Heart right ventricle (tissue), 16 donors: ENCODE data around the gene ASB10. TPM values are rescaled to one million over a fixed set of nuclear protein-coding genes. Genes with fewer than 3 reads are reported as not detected.

ENCODE experiments used
- ATAC-seq, 8 donors: fragments of 200-7000 bp; cut with Tn5 transposase; one replicate each; pipeline ENCODE4 v1.9.1; 2020; ENCODE audit warnings: mild to moderate bottlenecking in 8 of 8, moderate library complexity in 8 of 8, moderate number of reproducible peaks in 1 of 8
- DNase-seq, 2 donors: peaks; one replicate each; pipeline ENCODE4 v3.0.0-alpha.2; 2020
- H3K27ac ChIP-seq, 10 donors: fragments of 200-600 bp; sonication (generic) in 2 of 10; one replicate each; pipeline versions ENCODE4 v1.5.0 to v1.8.0; 2020 to 2022; ENCODE audit warnings: mild to moderate bottlenecking in 3 of 10
- H3K27me3 ChIP-seq, 7 donors: fragments of 200-600 bp; one replicate each; pipeline ENCODE4 v1.8.0; 2021 to 2022; ENCODE audit warnings: mild to moderate bottlenecking in 2 of 7
- H3K36me3 ChIP-seq, 9 donors: fragments of 200-600 bp; sonication (generic) in 1 of 9; one replicate each; pipeline versions ENCODE4 v1.5.0 to v1.8.0; 2020 to 2022; ENCODE audit warnings: mild to moderate bottlenecking in 2 of 9
- H3K4me1 ChIP-seq, 9 donors: fragments of 200-600 bp; sonication (generic) in 1 of 9; one replicate each; pipeline versions ENCODE4 v1.5.0 to v1.8.0; 2020 to 2022; ENCODE audit warnings: mild to moderate bottlenecking in 4 of 9
- H3K4me3 ChIP-seq, 10 donors: fragments of 200-600 bp; sonication (generic) in 2 of 10; one replicate each; pipeline versions ENCODE4 v1.5.0 to v1.8.0; 2020 to 2022; ENCODE audit warnings: mild to moderate bottlenecking in 7 of 10, moderate library complexity in 2 of 10
- H3K9me3 ChIP-seq, 11 donors: fragments of 200-600 bp in 10 of 11; sonication (generic) in 2 of 11; one replicate each; pipeline versions ENCODE4 v1.5.0 to v1.8.0; 2013 to 2022; ENCODE audit warnings: mild to moderate bottlenecking in 2 of 11, control low read depth in 1 of 11, moderate library complexity in 1 of 11
- WGBS, 2 donors: extraction: QIAGEN DNeasy Blood & Tissue Kit; methylation state at CpG; one replicate each; pipeline ENCODE4 v1.1.7; 2013; ENCODE audit warnings: inconsistent platforms in 1 of 2; 5-methylcytosine and 5-hydroxymethylcytosine counted together
- intact Hi-C, 10 donors: fragments of 100-400 bp; cut with DNase I; formaldehyde crosslinking; loops; one replicate each; pipeline versions ENCODE4 v1.11.1 to v1.14.2; 2022
- polyA plus RNA-seq, 2 donors: library from polyadenylated mRNA; stranded (reverse); fragments of 200-250 nt; gene quantifications; one replicate each; pipeline ENCODE4 v1.2.3, GENCODE V29; 2013
- total RNA-seq, 10 donors: library from RNA; stranded (reverse); fragmentation: NEBNext Ultra II Directional in 3 of 10; extraction: Animal tissue kit (Norgen Biotek cat#: 25700) in 3 of 10; gene quantifications; one replicate each; pipeline versions ENCODE4 v1.2.1 to v1.2.4, GENCODE V29; 2021 to 2023
- TF ChIP-seq, protein P1 (sequence below), 9 donors: fragments of 200-600 bp; sonication (generic) in 2 of 9; IDR thresholded peaks; one replicate each; pipeline versions ENCODE4 v1.5.0 to v1.8.0; 2021 to 2022; ENCODE audit warnings: antibody characterized with exemption in 9 of 9, mild to moderate bottlenecking in 5 of 9, moderate library complexity in 1 of 9
- donor health status: Arrhythmogenic right ventricular cardiomyopathy.
- donor health status: ischemic (EF 13 %, LVEDD 7.1; RV severe dilation, severe dysfunction).
- donor health status: healthy with polysubstance abuse.
- donor health status: DM: no; HTN: yes; CAD: no.
- donor health status: DM: no; HTN: no; CAD: no.
- donor health status: ischemic (EF 25% LVEDD 6.9; RV normal size, moderate dysfunction).
- donor health status: ischemic (EF 25% LVEDD 5.7; RV mildly dilated, moderate dysfunction).
- donor health status: healthy.
- donor health status: DM: yes; HTN: yes; CAD: no.
- donor health status: Ischemic cardiomyopathy.
- donor health status: ischemic (EF 35%, LVEDD 5.7; RV mildly dilated, moderate dysfunction).
- donor health status: nonischemic (EF 11% LVEDD 7.7; RV severe dilation, severe dysfunction).
- donor health status: DM: yes; HTN: yes; CAD: no.
- donor health status: PGD.
- donor health status: ischemic (EF 29% LVEDD 5.4; RV normal size, mild dysfunction).
- donor health status: nonischemic (EF 23%, LVEDD 6.1; RV moderate dilation, normal function).

The ASB10 gene
- total and polyA plus RNA-seq, 12 donors = 7.2 to 63.4 (median 29.1) TPM

DNA sequence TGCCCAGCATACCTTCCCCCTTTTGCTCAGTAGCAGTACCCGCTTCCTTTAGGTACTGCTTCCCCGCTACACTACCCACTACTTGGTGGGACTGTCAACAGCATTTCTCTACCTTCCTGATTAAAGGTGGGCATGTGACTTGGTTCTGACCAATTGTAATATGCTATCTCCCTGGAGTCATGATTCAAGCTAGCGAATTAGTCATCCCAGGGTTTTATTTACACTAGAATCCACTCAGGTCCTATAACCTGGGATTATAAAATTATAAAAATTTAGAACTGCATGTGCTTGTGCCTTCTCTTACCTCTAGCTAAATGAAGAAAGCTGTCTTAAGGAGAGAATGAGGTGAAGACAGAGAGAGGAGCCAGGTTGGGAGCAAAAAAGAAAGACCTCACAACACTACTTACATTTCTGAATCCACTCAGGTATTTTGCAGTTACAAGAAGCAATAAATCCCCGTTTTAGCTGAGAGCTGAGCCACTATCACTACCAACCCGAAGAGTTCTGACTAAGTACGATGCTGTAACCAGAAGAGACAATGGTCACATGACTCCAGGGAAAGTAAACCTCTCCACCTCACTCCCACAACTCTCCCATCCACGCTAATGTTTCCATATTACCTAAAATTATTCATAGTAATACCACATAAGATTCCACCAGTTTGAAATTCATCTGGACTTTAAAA, 29.3 kb downstream of the ASB10 start:
- ATAC-seq = no peak
- intact Hi-C loops = no loop called here
- no peak overlapping the region for H3K4me3 ChIP-seq
- no peaks in the 10 kb centered on the region for H3K36me3 ChIP-seq
- no peak for DNase-seq
- 72 to 74% methylated on average over 7 of the region's 7 CpGs for WGBS, 2 donors
- H3K4me1 ChIP-seq = no peaks in the 10 kb centered on the region
- TF ChIP-seq, protein P1, sequence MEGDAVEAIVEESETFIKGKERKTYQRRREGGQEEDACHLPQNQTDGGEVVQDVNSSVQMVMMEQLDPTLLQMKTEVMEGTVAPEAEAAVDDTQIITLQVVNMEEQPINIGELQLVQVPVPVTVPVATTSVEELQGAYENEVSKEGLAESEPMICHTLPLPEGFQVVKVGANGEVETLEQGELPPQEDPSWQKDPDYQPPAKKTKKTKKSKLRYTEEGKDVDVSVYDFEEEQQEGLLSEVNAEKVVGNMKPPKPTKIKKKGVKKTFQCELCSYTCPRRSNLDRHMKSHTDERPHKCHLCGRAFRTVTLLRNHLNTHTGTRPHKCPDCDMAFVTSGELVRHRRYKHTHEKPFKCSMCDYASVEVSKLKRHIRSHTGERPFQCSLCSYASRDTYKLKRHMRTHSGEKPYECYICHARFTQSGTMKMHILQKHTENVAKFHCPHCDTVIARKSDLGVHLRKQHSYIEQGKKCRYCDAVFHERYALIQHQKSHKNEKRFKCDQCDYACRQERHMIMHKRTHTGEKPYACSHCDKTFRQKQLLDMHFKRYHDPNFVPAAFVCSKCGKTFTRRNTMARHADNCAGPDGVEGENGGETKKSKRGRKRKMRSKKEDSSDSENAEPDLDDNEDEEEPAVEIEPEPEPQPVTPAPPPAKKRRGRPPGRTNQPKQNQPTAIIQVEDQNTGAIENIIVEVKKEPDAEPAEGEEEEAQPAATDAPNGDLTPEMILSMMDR (IDR thresholded peaks at IDR 0.05) = no peak
- H3K27ac ChIP-seq = no peak overlapping the region
- H3K9me3 ChIP-seq = no peaks in the 10 kb centered on the region
- H3K27me3 ChIP-seq = peaks cover 0 to 60% (median 19%) of the 10 kb centered on the region in 7 donors

DNA sequence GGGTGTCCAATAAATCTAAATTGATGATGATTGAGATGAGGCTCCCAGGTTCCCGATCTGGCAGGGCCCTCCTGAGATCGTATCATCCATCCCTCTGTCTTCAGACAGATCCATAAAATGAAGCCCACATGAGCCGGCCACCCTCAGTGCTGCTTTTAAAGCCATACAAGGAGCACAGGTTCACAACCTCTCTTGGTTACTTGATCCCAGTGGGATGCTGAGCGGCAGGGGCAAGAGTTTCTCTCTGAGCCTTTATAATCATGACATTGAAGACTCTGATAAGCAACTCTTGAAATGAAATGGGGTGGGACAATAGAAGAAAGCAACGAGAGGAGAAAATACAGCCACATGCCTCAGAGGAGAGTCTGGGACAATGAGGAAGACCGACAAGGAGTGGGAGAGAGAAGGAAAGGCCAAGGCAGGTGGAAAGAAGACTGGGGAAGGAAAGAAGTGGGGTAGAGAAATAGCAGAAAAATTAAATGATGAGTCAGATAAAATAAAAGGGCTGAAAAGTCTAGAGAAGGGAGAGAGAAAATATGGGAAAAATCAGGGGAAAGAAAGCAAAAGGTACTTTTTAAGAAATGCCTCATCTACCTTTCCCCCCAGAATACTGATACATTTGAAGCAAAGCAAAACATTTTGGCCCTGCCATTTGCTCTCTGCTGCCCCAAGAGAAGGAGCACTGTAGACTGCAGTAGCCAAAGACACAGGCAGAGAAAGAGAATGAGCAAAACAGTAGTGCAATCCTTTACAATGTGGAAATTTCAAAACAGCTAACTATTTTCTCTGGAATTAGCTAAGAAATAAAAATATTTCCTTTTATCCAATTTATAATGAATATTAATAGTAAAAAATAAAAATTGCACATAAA, 34.2 kb downstream of the ASB10 start:
- Histone ChIP-seq H3K36me3 (no peaks in the 10 kb centered on the region), H3K27me3 (peaks cover 0 to 68% (median 23%) of the 10 kb centered on the region in 7 donors), H3K4me1 (no peaks in the 10 kb centered on the region), H3K27ac (no peak overlapping the region), H3K4me3 (no peak overlapping the region), H3K9me3 (no peaks in the 10 kb centered on the region)
- TF ChIP-seq, protein P1 (IDR thresholded peaks at IDR 0.05) = no peak
- WGBS, 2 donors = 67 to 68% methylated on average over 6 of the region's 6 CpGs
- ATAC-seq = no peak
- no peak for DNase-seq
- intact Hi-C loops = no loop called here

DNA sequence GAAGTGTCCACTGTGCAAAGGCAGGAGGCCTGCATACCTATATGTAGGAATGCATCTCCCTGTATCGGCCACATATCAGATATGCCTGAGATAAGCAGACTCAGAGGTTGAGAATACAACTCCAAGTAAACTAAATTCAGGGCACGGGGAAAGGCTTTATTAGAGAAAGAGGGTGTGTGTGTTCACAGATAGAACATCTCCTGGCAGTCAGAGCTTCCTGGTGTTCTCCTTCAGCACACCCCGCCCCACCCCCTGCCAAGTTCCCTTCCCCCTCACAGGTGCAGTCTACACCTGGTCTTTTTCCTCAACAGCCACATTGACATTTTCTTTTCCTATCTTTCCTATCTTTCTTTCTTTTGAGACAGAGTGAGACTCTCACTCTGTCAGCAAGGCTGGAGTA, 36.7 kb downstream of the ASB10 start:
- DNase-seq (no peak), ATAC-seq (no peak)
- Histone ChIP-seq H3K27me3 (peaks cover 0 to 48% (median 23%) of the 10 kb centered on the region in 7 donors), H3K27ac (no peak overlapping the region), H3K36me3 (no peaks in the 10 kb centered on the region), H3K9me3 (no peaks in the 10 kb centered on the region), H3K4me3 (no peak overlapping the region), H3K4me1 (no peaks in the 10 kb centered on the region)
- WGBS, 2 donors = 70 to 81% methylated on average over 3 of the region's 3 CpGs
- intact Hi-C loops = no loop called here
- TF ChIP-seq, protein P1 (IDR thresholded peaks at IDR 0.05) = no peak

DNA sequence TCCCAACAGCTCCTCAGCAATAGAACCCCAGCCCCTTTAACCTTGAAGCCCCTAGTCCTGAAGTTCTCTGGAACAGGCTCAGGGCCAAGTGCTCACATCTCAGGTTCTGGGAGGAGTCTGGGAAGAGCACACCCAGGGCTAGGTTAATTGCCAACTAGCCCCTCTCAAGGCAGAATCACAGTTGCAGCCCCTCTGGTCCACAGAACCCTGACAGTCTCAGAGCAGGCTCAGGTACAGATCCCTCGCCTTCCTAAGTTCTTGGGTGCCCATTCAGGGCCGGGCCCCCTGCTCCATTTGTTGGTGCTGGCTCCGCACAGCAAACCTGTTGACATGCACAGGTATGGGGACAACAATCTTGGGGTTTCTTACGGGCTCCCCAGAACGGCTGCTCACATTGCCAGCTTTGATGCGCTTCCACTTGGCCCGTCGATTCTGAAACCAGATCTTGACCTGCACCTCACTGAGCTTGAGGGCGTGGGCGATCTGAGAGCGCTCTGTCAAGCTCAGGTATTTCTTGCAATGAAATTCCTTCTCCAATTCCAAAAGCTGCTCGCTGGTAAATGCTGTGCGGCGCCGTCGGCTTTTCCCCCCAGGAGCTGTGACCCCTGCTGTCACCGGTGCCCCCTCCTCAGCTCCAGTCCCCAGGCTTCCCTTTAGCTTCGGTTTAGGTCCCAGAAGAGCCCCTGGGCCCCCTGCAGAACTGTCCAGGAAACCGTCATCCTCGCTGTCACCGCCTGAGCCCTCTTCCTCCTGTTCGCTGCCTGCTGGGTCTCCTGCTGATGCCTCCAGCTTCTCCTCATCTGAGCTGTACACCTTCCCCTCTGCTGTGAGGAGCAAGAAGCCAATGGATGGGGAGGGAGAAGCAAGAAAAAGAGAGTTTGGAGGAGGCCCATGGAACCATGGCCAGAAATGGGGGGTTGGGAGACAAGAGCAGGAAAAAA, 38.5 kb downstream of the ASB10 start:
- no peaks in the 10 kb centered on the region for H3K9me3 ChIP-seq
- 65% methylated on average over 22 of the region's 22 CpGs for WGBS, 2 donors
- peaks cover 0 to 32% (median 18%) of the 10 kb centered on the region in 7 donors for H3K27me3 ChIP-seq
- DNase-seq = no peak
- H3K4me3 ChIP-seq = no peak overlapping the region
- no peaks in the 10 kb centered on the region for H3K4me1 ChIP-seq
- ATAC-seq = no peak
- intact Hi-C loops = no loop called here
- H3K27ac ChIP-seq = no peak overlapping the region
- TF ChIP-seq, protein P1 (IDR thresholded peaks at IDR 0.05) = no peak
- peaks cover 0 to 16% (median 0%) of the 10 kb centered on the region in 9 donors for H3K36me3 ChIP-seq
